GM18867 (cell line): ENCODE data around the gene SLC2A8.

ENCODE experiments used
- ATAC-seq: cut with Tn5 transposase; IDR thresholded peaks from one replicate; pipeline ENCODE4 v1.9.1; 2021; ENCODE audit warnings: mild to moderate bottlenecking, moderate library complexity; ENCODE audit not compliant: unreplicated experiment

Gene SLC2A8, protein sequence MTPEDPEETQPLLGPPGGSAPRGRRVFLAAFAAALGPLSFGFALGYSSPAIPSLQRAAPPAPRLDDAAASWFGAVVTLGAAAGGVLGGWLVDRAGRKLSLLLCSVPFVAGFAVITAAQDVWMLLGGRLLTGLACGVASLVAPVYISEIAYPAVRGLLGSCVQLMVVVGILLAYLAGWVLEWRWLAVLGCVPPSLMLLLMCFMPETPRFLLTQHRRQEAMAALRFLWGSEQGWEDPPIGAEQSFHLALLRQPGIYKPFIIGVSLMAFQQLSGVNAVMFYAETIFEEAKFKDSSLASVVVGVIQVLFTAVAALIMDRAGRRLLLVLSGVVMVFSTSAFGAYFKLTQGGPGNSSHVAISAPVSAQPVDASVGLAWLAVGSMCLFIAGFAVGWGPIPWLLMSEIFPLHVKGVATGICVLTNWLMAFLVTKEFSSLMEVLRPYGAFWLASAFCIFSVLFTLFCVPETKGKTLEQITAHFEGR

DNA sequence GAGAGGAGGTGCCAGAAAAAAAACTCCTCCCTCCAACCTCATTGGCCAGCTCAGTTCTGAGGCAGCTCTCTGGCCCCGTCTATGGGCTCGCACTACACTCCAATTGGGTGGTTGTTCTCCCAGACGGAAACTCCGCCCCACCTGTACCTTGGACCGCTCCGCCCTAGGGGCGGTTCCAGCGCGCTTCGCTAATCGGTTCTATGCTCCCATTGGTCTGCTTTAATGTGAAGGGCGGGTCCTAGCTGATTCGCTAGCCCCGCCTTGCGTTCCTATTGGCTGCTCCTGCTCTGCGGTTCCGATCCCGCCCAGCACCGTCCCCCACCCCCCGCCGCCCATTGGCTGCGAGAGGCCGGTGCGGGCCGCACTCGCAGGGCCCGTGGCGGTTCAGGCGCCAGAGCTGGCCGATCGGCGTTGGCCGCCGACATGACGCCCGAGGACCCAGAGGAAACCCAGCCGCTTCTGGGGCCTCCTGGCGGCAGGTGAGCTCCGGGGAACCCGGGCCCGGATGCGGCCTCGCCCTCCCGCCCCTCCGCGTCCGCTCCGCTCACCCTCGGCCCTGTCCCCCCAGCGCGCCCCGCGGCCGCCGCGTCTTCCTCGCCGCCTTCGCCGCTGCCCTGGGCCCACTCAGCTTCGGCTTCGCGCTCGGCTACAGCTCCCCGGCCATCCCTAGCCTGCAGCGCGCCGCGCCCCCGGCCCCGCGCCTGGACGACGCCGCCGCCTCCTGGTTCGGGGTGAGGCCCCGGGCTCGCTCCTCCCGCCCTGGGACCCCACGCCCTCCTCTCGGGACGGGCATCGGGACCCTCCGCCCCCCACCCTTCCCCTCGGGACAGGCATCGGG lies at the start of gene SLC2A8:
SLC2A8 (plus strand) TSS at position 362 of the 838 bp plus-strand sequence; CDS start at position 424, 62 bp downstream.
- peak; percentile 92 for ATAC-seq

DNA sequence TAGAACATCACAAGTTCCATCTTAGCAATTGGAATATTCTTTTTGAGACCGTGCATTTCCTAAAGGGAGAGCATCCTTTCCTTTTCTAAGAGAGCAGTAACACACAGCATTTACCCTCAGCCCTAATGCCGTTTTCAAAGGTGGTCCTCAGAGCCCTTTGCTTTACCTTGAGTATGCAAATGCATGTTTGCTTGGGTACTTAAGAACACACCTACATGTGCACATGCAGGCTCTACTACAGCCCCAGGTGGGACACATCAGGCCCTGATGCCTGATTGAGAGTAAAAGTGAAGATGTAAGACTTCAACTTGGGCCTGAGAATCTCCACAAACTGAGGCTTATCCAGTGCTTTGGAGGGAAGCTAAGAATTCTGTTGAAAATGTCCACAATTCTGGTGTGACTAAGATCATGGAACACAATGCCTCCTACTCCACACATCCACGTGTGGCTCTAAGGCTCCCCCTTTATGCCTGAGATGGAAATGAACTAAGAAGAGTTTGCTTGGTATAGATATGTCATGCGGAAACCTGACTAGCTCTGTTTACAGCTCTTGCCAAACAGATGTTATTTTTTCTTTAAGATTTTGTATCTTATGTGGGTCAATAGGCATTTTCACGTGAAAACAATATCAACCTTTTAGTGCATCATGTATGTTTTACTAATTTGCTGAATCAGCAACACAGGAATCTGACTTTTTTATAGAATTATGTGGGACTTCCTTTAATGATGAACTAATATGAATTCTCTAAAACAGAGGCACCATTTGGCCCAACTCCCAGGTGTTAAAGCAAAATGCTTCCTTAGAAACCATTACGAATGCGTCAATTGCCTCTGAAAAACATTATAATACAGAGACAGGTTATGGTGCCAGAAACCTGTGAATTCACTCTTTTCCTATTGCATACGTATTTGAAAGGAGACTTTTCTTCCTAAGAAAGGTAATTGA lies 48.9 kb upstream of the SLC2A8 start:
- ATAC-seq: no peak

DNA sequence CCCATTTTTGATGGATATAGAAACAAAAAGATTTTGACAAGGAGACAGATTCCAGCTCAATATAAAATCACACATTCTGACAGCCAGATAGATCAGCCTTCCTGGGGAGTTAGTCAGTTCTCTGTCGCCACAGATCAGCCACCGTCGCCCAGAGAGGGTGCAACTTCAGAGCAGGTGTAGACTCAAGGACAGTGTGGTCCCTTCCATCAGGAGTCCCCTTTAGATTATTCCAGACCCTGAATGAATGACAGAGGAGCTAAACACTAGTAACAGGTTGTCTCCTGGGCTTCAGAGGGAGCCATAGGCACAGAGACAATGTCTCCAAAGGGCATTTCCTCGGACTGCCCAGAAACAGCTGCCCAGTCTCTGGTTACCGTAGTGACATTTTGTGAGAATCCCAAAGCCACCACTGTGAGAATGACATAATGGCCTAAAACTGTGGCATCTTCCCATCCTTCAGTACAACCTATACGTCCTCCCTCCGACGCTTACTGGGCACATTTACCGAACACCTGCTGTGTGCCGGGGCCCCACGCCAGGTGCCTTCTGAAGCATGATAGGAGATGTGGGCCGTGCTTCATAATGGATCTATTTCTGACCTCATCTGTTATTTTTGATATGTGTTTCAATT lies 47.4 kb upstream of the SLC2A8 start:
- ATAC-seq: no peak

DNA sequence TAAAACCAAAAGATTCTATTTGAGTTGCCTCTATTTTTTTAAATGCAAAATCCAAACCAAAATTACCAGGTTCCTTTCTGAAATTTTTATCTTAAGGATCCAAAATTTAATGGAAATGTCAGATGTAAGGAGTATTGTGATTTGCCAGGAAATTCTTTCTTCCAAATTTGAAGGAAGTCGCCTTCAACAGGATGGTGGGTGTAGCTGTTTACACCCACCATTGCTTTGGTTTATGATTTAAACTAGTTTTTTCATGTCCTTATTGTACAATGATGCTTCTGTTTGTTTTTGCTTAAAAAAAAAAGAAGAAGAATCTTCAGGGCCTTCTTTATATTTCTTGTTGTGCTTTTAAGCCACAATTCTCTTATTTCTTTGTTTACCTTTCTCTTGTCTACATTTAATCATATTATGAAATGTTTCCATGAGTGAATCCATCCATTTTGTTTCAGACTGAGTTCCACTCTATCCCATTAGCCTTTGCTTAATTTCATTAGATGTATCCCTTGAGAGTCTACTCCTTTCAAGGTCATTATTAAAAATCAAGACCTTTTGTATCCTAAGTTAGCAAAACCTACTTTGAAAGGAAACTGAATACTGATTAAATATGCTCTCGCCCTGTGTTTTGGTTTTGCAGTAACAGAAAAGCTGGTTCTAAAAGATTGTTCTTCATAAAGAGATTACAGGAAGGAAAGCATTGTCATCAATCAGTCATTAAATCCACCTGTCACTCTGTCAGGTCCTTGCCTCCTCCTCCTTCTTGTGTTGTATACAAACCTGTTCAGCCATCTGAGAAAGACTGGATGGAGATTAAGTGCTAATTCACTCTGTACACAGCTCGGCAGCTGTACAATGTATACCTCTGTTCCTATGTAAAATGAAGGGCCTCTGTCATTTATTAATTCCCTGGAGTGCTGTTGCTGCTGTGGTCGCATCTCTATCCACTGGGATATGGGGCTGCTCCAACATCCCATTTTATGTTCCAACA lies 45.5 kb upstream of the SLC2A8 start:
- no peak for ATAC-seq

DNA sequence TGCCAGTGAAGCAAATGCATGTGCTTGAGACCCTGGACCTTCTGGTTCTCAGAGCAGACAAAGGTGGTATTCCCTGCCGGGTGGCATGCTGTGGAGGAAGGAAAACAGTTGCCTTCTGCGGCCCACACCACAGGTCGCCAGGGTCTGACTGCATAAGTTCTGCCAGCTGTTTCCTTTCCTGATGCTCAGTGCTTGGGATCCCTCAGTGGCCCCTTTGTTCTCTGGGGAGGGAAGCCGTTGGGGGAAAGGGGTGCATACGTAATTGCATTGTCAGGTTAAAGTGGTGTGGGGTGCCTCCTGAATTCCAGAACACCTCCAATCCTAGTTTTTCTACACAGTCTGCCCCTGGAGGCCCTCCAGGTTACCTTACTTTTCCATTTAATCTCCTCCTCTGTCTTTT lies 43.1 kb upstream of the SLC2A8 start:
- no peak for ATAC-seq

DNA sequence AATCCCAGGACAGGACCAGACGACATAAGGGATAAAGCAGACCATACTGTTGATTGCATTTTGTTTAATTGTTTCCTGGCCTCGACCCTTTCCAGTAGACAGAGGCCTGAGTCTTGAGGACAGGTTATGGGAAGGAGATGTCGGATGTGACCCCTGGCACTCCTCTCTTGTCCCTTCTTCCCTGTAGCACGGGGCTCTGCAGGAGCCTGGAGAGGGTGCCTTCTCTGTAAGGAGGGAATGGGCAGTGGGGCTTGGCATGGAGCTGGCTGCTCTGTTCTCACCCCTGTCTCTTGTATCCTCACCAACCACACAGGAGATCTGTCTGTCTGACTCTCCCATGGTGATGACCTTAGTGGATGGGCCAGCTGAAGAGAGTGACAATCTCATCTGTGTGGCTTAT lies 40.1 kb upstream of the SLC2A8 start:
- ATAC-seq: no peak

DNA sequence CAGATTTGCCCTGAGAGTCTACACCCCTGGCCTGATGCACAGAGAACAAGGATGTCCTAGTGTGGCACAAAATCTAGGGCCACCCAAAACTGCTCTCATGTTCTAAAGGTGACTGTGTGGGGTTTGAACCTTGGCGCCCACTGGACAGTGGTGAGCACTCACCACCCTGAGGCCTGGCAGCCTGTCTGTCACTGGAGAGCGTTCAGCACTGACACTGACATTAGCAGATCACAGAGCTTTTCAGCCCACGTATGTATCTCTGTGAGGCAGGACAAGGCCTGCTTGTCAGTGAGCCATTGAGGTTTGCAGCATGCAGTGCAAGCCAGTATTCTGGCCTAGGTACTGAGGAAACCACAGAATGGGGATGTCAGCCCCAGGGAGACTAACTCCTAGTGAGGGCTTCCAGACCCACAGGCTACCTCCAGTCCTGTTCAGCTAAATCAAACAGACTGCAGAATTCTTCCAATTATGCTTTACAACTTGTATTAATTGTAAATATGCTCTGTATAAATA lies 38.9 kb upstream of the SLC2A8 start:
- no peak for ATAC-seq

DNA sequence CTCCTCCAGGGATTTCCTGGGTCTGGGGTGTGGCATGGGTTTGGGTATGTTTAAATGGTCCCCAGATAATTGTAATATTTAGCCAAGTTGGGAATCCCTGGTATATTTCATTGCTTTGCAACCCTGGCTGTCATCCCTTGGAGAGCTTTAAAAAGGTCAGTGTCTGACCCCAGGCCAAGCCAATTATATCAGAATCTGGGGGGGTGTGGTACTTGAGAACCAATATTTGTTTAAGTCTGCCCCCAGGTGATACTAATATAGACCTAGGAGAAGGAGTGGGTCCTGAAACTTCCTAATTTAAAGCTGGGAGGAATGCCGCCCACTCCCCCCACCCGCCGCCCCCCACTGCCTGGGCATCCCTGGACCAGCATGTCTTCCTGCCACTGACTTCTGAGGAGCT lies 38.2 kb upstream of the SLC2A8 start:
- no peak for ATAC-seq

DNA sequence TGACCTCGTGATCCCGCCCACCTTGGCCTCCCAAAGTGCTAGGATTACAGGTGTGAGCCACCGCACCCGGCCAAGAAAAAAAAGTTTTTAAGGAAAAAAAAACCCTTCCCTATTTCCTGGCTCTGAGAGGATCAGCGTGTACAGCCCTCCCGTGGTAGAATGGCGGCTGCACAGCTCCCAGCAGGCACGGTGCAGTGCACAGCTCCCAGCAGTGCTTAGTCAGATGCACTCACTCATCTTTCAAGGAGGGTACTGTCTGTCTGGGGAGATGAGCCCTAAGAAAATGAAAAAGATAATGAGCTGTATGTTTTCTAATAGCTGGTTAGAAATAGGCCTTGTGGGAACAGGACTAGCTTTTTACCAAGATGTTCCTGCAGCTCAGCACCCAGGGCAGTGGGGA lies 36.7 kb upstream of the SLC2A8 start:
- no peak for ATAC-seq

DNA sequence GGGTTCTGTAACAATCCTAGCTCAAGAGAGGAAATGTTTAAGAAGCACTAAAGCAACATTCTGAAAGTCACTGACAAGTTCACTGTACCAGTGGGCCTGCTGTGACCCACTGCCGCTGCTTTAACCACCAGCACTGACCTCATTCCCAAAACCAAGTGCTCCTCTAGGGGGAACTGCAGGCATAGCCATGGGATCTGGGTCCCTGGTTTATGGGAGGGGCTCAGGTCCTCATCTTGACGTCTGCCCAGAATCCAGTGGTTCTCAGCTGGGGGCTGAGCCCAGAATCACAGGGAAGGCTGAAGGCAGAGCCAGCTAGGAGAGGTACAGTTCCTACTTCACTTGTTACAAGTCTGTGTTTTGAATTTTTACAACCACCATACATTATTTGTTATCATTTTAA lies 36.1 kb upstream of the SLC2A8 start:
- no peak for ATAC-seq

DNA sequence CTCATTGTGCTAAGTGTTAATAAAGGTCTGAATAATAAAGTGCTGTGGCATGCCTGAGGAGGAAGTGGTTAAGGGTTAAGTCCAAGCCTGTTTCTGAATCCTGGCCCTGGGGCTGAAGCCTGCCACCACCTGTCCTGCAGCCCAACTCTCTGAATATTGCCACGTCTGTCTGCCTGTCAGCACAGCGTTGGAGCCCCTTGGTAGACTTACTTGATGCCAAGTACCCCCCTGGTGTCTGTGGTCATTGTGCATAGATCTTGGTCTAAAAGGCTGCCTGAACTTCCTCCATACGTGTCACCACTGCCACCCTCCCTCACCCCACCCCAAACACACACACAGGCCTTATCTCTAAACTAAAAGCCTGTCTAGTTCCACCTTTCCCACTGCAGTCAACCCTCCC lies 35.4 kb upstream of the SLC2A8 start:
- no peak for ATAC-seq

DNA sequence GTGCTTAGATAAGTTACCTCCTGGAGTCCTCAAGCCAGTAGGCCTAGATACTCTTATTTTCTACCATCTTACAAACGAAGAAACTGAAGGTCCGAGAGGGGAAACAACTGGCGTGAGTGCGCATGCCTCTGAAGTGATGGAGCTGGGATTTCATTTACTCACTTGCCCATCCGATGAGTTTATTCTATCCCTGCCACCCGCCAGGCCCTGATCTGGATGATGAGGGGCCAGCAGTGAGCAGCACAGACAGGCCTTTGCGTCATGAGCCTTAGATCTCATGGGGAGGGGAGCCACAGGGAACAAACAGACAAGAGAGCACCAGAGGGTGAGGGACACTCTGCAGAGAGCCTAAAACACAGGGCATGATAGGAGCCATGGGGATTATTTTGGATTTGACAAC lies 34.1 kb upstream of the SLC2A8 start:
- no peak for ATAC-seq

DNA sequence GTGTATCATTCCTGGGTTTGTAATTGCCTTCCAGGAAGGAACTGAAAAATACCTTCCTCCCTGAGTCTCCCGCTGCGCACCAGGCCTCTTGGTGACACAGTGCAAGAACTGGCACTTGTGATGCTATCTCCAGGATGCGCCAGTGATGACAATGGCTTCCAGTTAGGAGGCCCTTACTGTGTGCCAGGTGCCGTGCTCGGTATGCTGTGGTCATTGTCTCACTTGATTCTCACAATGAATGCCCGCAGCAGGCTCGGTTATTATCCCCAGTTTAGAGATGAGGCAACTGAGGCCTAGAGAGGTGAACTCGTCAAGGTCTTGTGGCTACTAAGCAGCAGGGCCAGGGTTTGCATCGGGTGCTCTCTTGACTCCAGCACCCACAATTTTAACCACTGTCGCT lies 31.5 kb upstream of the SLC2A8 start:
- ATAC-seq: no peak

DNA sequence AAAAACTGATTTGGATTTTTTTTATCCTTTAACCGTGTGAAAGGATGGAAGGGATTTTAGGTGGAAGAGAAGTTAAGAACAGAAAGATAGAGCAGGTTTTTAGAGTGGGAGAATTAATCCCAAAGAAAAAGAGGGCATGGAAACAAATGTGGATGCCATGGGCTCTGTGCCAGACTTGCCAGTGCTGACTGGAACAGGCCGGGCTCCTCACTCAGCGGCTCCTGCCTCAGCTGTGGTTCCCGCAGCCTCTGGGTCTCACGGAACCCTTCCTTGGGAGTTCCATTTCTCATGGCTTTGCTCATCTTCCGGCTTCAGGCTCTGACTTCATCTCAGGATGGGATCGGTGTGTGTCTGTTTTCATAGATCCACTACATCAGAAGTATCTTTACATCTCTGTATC lies 30.4 kb upstream of the SLC2A8 start:
- ATAC-seq: no peak

DNA sequence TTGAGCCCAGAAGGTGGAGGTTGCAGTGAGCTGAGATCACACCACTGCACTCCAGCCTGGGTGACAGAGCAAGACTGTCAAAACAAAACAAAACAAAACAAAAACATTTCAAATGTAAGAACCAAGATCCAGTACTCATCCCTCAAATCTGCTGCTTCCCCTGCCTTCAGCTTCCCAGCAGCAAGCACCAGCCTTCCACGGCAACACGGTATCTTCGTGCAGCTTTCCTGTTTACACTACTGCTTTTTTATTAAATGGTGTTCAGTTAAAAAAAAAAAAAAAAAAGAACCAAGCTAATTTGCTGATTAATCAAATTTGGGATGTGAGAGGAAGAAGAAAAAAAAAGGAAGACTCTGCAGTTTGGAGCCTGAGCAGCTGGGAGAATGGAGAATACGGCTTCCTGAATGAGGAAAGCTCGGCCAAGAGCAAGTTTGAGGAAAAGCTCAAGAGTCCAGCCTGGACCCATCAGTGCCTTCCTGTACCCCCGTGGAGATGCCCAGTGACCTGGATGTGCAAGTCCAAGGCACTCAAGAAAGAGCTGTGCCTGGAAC lies 28.0 kb upstream of the SLC2A8 start:
- no peak for ATAC-seq

DNA sequence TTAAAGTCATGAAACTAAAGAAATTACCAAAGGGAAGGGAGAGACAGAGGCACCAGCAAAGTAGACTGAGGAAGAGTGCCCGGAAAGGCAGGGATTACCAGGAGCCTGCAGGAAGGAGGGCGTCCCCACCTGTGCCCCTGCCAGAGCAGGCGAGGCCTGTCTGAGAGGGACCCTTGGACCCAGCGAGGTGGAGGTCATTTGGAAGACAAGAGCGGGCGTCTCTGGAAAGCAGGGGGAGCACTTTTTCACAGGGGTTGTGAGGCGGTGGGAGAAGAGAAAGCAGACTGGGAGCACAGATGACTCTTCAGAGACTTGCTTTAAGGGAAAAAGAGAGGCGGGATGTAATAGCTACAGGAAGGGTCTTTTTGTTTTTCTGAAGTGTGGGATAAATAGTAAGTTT lies 27.5 kb upstream of the SLC2A8 start:
- ATAC-seq: no peak

DNA sequence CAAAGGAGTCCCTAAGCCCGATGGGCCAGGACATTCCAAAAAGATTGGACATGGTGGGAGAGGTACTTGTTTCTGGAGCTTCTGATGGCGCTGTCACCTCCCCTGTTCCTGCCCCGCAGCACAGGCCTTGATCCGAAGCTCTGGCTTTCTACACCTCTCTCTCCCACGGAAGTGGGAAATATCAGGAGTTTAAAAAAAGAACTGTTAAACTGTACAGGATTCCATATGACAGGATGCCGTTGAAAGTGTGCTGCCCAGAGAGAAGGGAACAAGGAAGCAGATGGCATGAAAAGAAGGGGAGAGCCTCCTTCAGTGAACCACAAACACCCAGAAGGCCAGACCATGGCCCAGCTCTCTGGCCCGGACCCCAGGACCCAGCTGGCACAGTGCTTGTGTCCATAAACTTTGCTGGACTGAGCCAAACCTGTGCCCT lies 26.8 kb upstream of the SLC2A8 start:
- no peak for ATAC-seq
